GM23338 (cell line): Measurements from ENCODE around the gene GPR142.

ENCODE experiments used
- CREB1 ChIP-seq: fragments of 250-450 bp; sonication (Bioruptor Pico); IDR thresholded peaks from 2 replicates; pipeline ENCODE4 v1.5.0; 2020; ENCODE audit warnings: low read depth, mild to moderate bottlenecking, moderate library complexity
- EZH2 ChIP-seq: fragments of 200-600 bp; sonication (generic); IDR thresholded peaks from one replicate; pipeline ENCODE4 v1.8.0; 2017; ENCODE audit warnings: antibody characterized with exemption, mild to moderate bottlenecking, low read depth; ENCODE audit not compliant: unreplicated experiment
- EZH2phosphoT487 ChIP-seq: fragments of 200-600 bp; sonication (generic); IDR thresholded peaks from one replicate; pipeline ENCODE4 v1.8.1; 2018; ENCODE audit warnings: antibody characterized with exemption; ENCODE audit not compliant: unreplicated experiment
- JUNB ChIP-seq: IDR thresholded peaks from one replicate; pipeline ENCODE4 v1.6.1; 2016; ENCODE audit warnings: antibody characterized with exemption; ENCODE audit not compliant: unreplicated experiment
- POLR2AphosphoS5 ChIP-seq: IDR thresholded peaks from 2 replicates; pipeline ENCODE4 v1.6.1; 2016; ENCODE audit warnings: antibody characterized with exemption, low read depth
- REST ChIP-seq: IDR thresholded peaks from one replicate; pipeline ENCODE4 v1.6.1; 2018; ENCODE audit warnings: antibody characterized with exemption; ENCODE audit not compliant: unreplicated experiment
- STAT1 ChIP-seq: IDR thresholded peaks from one replicate; pipeline ENCODE4 v1.6.1; 2016; ENCODE audit warnings: antibody characterized with exemption; ENCODE audit not compliant: unreplicated experiment
- ZNF114 ChIP-seq: fragments of 250-450 bp; sonication (Bioruptor Pico); IDR thresholded peaks from 2 replicates; pipeline ENCODE4 v1.5.0; 2020; ENCODE audit warnings: mild to moderate bottlenecking, moderate library complexity
- ZNF331 ChIP-seq: fragments of 250-450 bp; sonication (Bioruptor Pico); IDR thresholded peaks from 2 replicates; pipeline ENCODE4 v1.5.0; 2020; ENCODE audit warnings: low read depth, mild to moderate bottlenecking, moderate library complexity
- TF ChIP-seq, protein P1 (sequence below), 2 experiments: fragments of 200-600 bp in 1 of 2; sonication (generic) in 1 of 2; conservative IDR thresholded peaks; 2 replicates each; pipeline versions ENCODE4 v1.5.1 to v1.6.1; 2016 to 2017; ENCODE audit warnings: antibody characterized with exemption in 2 of 2, low read depth in 2 of 2, mild to moderate bottlenecking in 2 of 2, moderate library complexity in 1 of 2
- TF ChIP-seq, protein P2 (sequence below): IDR thresholded peaks from 2 replicates; pipeline ENCODE4 v1.6.1; 2016; ENCODE audit warnings: antibody characterized with exemption

DNA sequence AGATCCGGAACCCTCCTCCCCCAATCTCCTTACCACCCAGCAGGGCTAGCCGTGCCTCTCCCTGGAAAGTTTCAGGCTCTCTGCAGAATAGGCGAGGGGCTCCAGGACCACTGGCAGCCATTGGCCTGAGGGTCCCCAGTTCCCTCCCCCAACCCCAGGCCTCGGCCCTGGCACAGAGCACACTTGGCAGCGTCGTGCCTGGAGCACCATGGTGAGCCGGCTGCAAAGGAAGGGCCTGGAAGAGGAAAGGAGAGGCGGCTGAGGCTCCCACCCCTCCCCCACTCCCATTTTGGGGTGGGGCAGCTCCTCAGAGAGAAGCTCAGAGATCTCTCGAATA is 5.3 kb upstream of the GPR142 start:
- TF ChIP-seq, protein P1, sequence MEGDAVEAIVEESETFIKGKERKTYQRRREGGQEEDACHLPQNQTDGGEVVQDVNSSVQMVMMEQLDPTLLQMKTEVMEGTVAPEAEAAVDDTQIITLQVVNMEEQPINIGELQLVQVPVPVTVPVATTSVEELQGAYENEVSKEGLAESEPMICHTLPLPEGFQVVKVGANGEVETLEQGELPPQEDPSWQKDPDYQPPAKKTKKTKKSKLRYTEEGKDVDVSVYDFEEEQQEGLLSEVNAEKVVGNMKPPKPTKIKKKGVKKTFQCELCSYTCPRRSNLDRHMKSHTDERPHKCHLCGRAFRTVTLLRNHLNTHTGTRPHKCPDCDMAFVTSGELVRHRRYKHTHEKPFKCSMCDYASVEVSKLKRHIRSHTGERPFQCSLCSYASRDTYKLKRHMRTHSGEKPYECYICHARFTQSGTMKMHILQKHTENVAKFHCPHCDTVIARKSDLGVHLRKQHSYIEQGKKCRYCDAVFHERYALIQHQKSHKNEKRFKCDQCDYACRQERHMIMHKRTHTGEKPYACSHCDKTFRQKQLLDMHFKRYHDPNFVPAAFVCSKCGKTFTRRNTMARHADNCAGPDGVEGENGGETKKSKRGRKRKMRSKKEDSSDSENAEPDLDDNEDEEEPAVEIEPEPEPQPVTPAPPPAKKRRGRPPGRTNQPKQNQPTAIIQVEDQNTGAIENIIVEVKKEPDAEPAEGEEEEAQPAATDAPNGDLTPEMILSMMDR (conservative IDR thresholded peaks at IDR 0.05; ENCODE audit: low read depth in 2 of 2), result no peak
- TF ChIP-seq EZH2, result no peak
- no peak for TF ChIP-seq JUNB
- TF ChIP-seq POLR2AphosphoS5, result no peak
- TF ChIP-seq ZNF331 (CRISPR knock-in tag), result no peak
- no peak for TF ChIP-seq CREB1 (CRISPR knock-in tag)
- TF ChIP-seq REST, result no peak
- no peak for TF ChIP-seq STAT1
- no peak for TF ChIP-seq EZH2phosphoT487
- no peak for TF ChIP-seq ZNF114 (CRISPR knock-in tag)
- TF ChIP-seq, protein P2, sequence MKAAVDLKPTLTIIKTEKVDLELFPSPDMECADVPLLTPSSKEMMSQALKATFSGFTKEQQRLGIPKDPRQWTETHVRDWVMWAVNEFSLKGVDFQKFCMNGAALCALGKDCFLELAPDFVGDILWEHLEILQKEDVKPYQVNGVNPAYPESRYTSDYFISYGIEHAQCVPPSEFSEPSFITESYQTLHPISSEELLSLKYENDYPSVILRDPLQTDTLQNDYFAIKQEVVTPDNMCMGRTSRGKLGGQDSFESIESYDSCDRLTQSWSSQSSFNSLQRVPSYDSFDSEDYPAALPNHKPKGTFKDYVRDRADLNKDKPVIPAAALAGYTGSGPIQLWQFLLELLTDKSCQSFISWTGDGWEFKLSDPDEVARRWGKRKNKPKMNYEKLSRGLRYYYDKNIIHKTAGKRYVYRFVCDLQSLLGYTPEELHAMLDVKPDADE, result no peak
